GM21529 (cell line): ENCODE results near the gene PTPN12.
"Not testable (repeated sequence)": the region's sequence is repeated elsewhere in the genome, so short reads cannot be mapped to it uniquely, and the experiment has no call there.

Source experiments
- ATAC-seq: cut with Tn5 transposase; IDR thresholded peaks from one replicate; pipeline ENCODE4 v1.9.1; 2021; ENCODE audit not compliant: unreplicated experiment

PTPN12 gene

DNA sequence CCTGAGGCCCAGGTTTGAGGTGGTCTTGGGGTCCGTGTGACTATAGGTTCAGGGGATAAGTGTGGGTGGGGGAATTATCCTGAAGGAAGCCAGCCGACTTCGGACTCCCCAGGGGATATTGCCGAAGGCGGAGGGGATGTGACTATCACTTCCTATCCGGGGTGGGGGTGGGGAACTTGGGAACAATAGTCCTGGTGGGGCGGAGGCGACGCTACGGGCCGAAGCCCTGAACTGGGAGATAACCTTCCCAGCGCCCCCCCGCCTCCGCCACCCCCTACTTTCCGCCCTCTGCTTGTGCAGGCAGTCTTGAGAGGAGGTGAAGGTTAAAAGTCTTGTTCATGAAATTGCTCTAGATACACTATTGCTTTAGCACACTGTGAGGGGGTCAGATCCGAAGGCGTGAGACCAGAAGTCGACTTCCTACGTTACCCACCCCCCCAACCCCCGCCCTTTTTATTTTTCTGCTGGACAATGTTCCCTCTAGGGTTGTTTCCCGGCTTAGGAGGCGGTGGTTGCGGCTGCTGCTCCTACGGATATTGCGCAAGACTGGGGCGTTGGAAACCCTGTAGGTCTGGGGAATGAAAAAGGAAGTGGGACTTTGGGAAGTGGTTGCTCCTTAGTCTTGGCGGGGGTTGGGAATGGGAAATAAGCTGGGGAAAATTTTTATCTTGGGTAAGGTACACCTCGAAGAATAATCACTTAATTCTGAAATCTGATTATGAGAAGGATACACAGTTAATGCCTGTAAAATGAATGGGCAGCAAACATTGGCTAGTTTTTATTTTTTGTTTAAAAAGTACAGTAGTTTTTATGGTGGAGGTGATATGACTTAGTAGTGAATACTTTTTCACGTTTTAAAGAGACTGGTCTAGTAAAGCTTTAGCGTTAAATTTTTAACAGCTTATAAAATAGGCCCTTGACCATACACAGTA lies 1.5 kb downstream of the PTPN12 start:
- no peak for ATAC-seq

GRCh38 chr7:77540402-77540822 lies 3.3 kb downstream of the PTPN12 start:
- ATAC-seq: no peak

GRCh38 chr7:77540993-77541392 lies 3.9 kb downstream of the PTPN12 start:
- not testable (repeated sequence) for ATAC-seq

- ATAC-seq: no peak
These were observed 5.3 kb downstream of the PTPN12 start for GRCh38 chr7:77542409-77542808.

DNA sequence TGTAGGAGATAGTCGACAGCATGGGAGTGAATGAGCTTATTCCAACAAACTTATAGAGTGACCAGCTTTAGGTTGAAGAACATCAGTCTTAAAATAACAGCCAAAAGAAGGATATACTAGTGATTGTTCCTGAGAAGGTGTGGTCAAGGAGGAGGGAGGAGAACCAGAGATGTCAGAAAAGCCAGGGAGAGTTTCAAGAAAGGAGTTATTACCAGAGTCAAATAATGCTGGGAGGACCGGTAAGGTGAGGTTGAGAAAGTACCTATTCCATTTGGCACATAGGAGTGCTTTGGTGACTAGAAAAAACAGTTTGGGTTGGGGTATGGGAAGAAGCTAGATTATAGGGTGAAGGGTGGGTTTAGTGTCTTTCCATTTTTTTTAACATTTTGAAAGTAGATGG lies 5.8 kb downstream of the PTPN12 start:
- ATAC-seq: no peak

DNA sequence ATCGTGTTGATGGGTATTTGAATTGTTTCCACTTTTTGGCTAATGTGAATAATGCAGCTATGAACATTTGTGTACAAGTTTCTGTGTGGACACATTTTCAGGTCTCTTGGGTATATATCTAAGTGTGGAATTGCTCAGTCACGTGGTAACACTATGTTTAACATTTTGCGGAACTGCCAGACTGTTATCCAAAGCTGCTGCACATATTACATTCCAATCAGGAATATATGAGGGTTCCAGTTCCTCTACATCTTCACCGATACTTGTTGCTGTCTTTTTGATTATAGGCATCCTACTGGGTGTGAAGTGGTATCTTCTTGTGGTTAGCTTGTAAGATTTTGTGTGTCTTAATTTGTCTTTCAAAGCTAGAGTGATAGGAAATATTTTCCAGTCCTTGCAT lies 6.8 kb downstream of the PTPN12 start:
- no peak for ATAC-seq

- no peak for ATAC-seq
These were observed 7.4 kb downstream of the PTPN12 start for GRCh38 chr7:77544518-77544917.

DNA sequence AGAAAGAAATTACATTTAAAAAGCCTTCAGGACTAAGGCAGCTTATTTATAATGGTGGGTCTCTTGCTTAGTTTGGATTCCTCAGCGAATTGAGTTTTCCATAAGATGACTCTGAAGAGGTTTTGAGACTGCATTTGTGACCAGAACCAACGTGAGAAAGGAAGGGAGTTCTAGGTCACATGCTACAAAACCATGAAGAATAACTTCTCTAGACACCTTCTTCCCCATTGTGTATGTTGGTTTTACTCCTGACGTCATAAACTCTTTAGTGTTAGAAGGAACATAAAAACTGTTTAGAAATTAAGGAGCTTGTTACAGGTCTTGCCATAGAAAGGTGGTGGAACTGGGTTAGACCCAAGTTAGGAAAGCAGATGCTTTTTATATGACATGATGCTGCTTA lies 11.1 kb downstream of the PTPN12 start:
- ATAC-seq: no peak

- no peak for ATAC-seq
These were observed 12.2 kb downstream of the PTPN12 start for GRCh38 chr7:77549106-77549870.

- ATAC-seq: no peak
These were observed 13.5 kb downstream of the PTPN12 start for GRCh38 chr7:77550586-77550985.

DNA sequence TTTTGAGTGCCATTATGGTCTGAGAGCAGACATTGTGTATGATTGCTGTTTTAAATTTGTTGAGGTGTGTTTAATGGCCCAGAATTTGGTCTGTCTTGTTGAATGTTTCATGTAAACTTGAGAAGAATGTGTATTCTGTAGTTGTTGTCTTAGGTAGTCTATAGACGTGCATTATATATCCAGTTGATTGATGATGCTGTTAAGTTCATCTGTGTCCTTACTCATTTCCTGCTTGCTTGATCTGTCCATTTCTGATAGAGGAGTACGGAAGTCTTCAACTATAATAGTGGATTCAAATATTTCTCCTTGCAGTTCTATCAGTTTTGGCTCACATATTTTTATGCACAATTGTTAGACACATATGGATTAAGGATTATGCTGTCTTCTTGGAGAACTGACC lies 16.0 kb downstream of the PTPN12 start:
- no peak for ATAC-seq

DNA sequence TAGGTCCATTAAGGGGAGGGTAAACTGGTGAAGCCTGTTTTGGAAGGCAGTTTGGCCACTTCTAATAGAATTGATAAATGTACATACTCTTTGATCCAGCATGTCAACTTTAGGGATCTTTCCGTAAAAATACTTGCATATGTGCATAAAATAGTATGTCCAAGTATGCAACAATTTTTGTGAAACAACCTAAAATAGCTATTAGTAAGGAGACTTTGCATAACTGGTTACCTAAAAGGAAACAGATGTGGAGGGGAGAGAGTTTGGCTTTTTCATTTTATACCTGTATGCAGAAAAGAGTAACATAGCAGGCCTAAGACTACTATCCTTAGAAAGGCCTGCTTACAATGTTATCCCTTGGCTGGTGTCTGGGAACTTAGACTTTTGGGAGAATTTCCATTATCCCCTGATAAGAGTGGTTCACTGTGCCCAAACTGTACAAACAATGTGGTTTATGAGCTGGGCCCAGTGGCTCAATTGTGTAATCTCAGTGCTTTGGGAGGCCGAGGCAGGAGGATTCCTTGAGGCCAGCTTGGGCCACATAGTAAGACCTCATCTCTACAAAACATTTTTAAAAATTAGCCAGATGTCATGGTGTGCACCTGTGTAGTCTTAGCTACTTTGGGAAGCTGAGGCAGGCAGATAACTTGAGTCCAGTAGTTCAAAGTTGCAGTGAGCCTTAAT lies 21.3 kb downstream of the PTPN12 start:
- no peak for ATAC-seq

- peak; percentile 82 for ATAC-seq
These were observed 24.3 kb downstream of the PTPN12 start for GRCh38 chr7:77561352-77561751.

DNA sequence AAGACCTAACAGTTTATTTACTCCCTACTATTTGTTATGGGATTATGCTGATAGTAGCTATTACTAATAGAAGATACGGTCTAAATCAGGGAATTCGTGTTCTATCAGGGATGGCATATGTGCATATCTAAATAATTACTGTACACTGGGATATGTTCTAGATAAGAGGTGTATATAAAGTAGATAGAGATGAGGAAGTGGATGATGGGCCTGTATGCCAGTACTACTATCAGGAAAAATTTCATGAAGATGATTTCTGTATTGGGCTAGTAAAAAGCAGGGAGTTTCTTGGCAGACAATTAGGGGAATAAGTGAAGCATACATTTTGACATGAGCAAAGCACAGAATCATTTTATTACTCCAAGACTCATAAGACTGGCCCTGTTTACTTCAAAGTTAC lies 26.2 kb downstream of the PTPN12 start:
- ATAC-seq: no peak

- no peak for ATAC-seq
These were observed 28.8 kb downstream of the PTPN12 start for GRCh38 chr7:77565917-77566316.

- no peak for ATAC-seq
These were observed 29.3 kb downstream of the PTPN12 start for GRCh38 chr7:77566421-77566820.

DNA sequence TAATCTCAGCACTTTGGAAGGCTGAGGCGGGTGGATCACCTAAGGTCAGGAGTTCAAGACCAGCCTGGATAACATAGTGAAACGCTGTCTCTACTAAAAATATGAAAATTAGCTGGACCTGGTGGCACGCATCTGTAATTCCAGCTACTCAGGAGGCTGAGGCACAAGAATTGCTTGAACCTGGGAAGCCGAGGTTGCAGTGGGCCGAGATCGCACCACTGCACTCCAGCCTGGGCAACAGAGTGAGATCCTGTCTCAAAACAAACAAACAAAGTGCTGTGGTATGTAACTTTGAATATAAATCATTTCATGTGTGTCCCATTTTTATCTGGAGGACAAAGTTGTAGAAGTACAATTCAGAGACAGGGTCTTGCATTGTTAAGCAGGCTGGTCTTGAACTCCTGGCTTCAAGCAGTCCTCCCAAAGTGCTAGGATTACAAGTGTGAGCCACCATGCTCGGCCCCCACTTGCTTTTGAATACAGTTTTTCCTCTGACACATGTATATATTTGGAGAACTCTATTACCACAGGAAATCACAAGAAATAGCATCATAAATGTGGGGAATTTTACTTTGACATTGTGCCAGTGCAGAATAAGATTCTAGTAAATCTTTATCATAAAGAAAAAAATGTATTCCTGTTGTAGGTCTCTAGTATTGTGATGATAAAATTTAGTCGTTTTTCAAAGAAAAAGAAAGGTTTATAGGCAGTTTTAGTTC lies 32.6 kb downstream of the PTPN12 start:
- no peak for ATAC-seq

DNA sequence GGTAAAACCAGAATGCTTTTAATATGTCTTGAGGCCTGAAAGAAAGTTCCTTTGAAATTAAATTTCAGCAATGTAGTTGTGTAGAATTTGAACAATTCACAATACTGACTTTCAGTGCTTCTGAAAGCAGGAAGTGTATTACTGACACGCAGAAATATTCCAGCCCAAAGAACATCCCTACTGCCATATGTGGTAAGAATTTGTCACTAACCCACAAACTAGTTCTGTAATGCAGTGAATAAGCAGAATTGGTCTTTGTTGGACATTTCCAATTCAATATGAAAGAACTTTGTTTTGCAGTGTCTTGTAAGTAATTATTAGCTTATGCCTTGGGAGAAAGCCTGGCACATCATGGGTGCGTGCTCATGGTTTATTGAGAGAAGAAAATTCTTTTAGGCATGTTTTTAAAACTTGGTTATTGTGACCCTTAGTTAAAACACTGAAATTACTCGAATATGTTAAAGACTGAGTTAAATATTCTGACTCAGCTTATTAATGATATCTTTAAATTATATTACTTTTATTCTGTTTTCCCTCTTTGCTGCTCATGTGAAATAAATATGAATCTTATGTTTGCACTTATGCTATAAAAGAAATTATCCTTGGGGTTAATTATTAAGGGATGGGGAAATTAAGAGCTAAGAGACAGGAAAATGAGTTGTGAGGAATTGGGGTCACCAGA lies 33.4 kb downstream of the PTPN12 start:
- ATAC-seq: no peak

DNA sequence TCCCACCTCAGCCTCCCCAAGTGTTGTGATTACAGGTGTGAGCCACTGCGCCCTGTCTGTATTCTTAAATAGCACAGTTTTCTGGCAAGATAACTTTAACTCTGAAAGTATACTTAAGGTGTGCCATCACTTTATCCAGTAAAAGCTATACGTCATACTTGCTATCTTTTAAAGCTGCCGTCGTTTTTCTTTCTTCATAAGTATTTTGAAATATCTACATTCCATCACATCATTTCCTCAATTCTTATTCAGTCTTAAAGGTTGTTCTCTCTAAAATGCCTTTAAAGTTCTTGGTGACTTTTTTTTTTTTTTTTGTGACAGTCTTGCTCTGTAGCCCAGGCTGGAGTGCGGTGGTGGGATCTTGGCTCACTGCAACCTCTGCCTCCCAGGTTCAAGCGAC lies 34.7 kb downstream of the PTPN12 start:
- ATAC-seq: no peak

GRCh38 chr7:77575187-77575586 lies 38.1 kb downstream of the PTPN12 start:
- ATAC-seq: no peak
